ENCODE results near the gene PSME1. TPM values are rescaled to one million over a fixed set of nuclear protein-coding genes. Genes with fewer than 3 reads are reported as not detected.

The PSME1 gene
- total and polyA plus RNA-seq, 5 donors from 2014 or later, result 294 to 1,230 (median 825) TPM

Other genes with a start within 250 kb of the PSME1 start
Only the 30 nearest of the 31 such genes appear.
- 7.8 TPM for gene DHRS4, start 182.4 kb upstream of the PSME1 start, total RNA-seq
- gene DHRS4, start 182.4 kb upstream of the PSME1 start, polyA plus RNA-seq, result 10 to 100 TPM; 23.5 to 29.0 (median 24.6) TPM
- gene DHRS4L2, start 147.3 kb upstream of the PSME1 start, total RNA-seq, result 15.2 TPM
- 10 to 100 TPM; 13.4 to 22.0 (median 18.5) TPM for gene DHRS4L2, start 147.3 kb upstream of the PSME1 start, polyA plus RNA-seq
- 0.52 TPM for gene CARMIL3, start 84.2 kb upstream of the PSME1 start, total RNA-seq
- not detected for gene CARMIL3, start 84.2 kb upstream of the PSME1 start, polyA plus RNA-seq
- not detected for gene CPNE6, start 64.6 kb upstream of the PSME1 start, total RNA-seq
- gene CPNE6, start 64.6 kb upstream of the PSME1 start, polyA plus RNA-seq, result not detected
- 21.0 TPM for gene PCK2, start 41.9 kb upstream of the PSME1 start, total RNA-seq
- gene PCK2, start 41.9 kb upstream of the PSME1 start, polyA plus RNA-seq, result 10 to 100 TPM; 26.3 to 32.2 (median 27.8) TPM
- 97.8 TPM for gene DCAF11, start 21.4 kb upstream of the PSME1 start, total RNA-seq
- gene DCAF11, start 21.4 kb upstream of the PSME1 start, polyA plus RNA-seq, result 10 to 100 TPM; 73.4 to 95.7 (median 82.3) TPM
- gene NRL, start 21.2 kb upstream of the PSME1 start, total RNA-seq, result 2.8 TPM
- gene NRL, start 21.2 kb upstream of the PSME1 start, polyA plus RNA-seq, result 1 to 10 TPM; 1.9 to 2.9 (median 2.1) TPM
- 1.1 TPM for gene FITM1, start 5.5 kb upstream of the PSME1 start, total RNA-seq
- gene FITM1, start 5.5 kb upstream of the PSME1 start, polyA plus RNA-seq, result under 1 TPM in 3 of 4 donors, not detected in 1; 0.20 to 0.42 (median 0.24) TPM
- 11.7 TPM for gene EMC9, start 5.4 kb downstream of the PSME1 start, total RNA-seq
- gene EMC9, start 5.4 kb downstream of the PSME1 start, polyA plus RNA-seq, result 10 to 100 TPM; 10.7 to 22.5 (median 13.4) TPM
- gene PSME2, start 10.4 kb downstream of the PSME1 start, total RNA-seq, result 167 TPM
- 100 to 1,000 TPM; 346 to 603 (median 466) TPM for gene PSME2, start 10.4 kb downstream of the PSME1 start, polyA plus RNA-seq
- gene RNF31, start 11.3 kb downstream of the PSME1 start, total RNA-seq, result 82.4 TPM
- 10 to 100 TPM; 35.9 to 55.9 (median 41.1) TPM for gene RNF31, start 11.3 kb downstream of the PSME1 start, polyA plus RNA-seq
- gene IRF9, start 25.1 kb downstream of the PSME1 start, total RNA-seq, result 369 TPM
- gene IRF9, start 25.1 kb downstream of the PSME1 start, polyA plus RNA-seq, result 100 to 1,000 TPM; 105 to 157 (median 119) TPM
- 145 TPM for gene REC8, start 35.9 kb downstream of the PSME1 start, total RNA-seq
- gene REC8, start 35.9 kb downstream of the PSME1 start, polyA plus RNA-seq, result 10 to 100 TPM in 3 of 4 donors, 1 to 10 TPM in 1; 9.7 to 16.1 (median 12.0) TPM
- gene IPO4, start 52.6 kb downstream of the PSME1 start, total RNA-seq, result 33.7 TPM
- gene IPO4, start 52.6 kb downstream of the PSME1 start, polyA plus RNA-seq, result 10 to 100 TPM; 13.0 to 14.8 (median 14.1) TPM
- gene TM9SF1, start 59.2 kb downstream of the PSME1 start, total RNA-seq, result 20.0 TPM
- gene TM9SF1, start 59.2 kb downstream of the PSME1 start, polyA plus RNA-seq, result 10 to 100 TPM; 36.8 to 42.3 (median 40.0) TPM
- gene TSSK4, start 69.5 kb downstream of the PSME1 start, total RNA-seq, result 0.44 TPM
- 1 to 10 TPM in 3 of 4 donors, under 1 TPM in 1; 0.86 to 1.5 (median 1.2) TPM for gene TSSK4, start 69.5 kb downstream of the PSME1 start, polyA plus RNA-seq
- gene CHMP4A, start 77.3 kb downstream of the PSME1 start, total RNA-seq, result 108 TPM
- 100 to 1,000 TPM; 122 to 154 (median 142) TPM for gene CHMP4A, start 77.3 kb downstream of the PSME1 start, polyA plus RNA-seq
- gene MDP1, start 79.9 kb downstream of the PSME1 start, total RNA-seq, result 6.0 TPM
- 10 to 100 TPM; 29.0 to 52.6 (median 35.6) TPM for gene MDP1, start 79.9 kb downstream of the PSME1 start, polyA plus RNA-seq
- gene NEDD8, start 96.2 kb downstream of the PSME1 start, total RNA-seq, result 89.1 TPM
- 100 to 1,000 TPM; 334 to 440 (median 349) TPM for gene NEDD8, start 96.2 kb downstream of the PSME1 start, polyA plus RNA-seq
- 49.0 TPM for gene GMPR2, start 96.7 kb downstream of the PSME1 start, total RNA-seq
- 100 to 1,000 TPM in 3 of 4 donors, 10 to 100 TPM in 1; 95.5 to 117 (median 112) TPM for gene GMPR2, start 96.7 kb downstream of the PSME1 start, polyA plus RNA-seq
- 169 TPM for gene TINF2, start 106.4 kb downstream of the PSME1 start, total RNA-seq
- gene TINF2, start 106.4 kb downstream of the PSME1 start, polyA plus RNA-seq, result 100 to 1,000 TPM; 216 to 242 (median 223) TPM
- gene TGM1, start 127.0 kb downstream of the PSME1 start, total RNA-seq, result 4.0 TPM
- gene TGM1, start 127.0 kb downstream of the PSME1 start, polyA plus RNA-seq, result not detected
- 78.6 TPM for gene RABGGTA, start 135.4 kb downstream of the PSME1 start, total RNA-seq
- 10 to 100 TPM; 25.1 to 40.4 (median 30.3) TPM for gene RABGGTA, start 135.4 kb downstream of the PSME1 start, polyA plus RNA-seq
- gene DHRS1, start 163.6 kb downstream of the PSME1 start, total RNA-seq, result 41.2 TPM
- 10 to 100 TPM; 21.7 to 48.5 (median 31.9) TPM for gene DHRS1, start 163.6 kb downstream of the PSME1 start, polyA plus RNA-seq
- gene NOP9, start 163.7 kb downstream of the PSME1 start, total RNA-seq, result 30.0 TPM
- gene NOP9, start 163.7 kb downstream of the PSME1 start, polyA plus RNA-seq, result 1 to 10 TPM; 1.3 to 2.5 (median 1.8) TPM
- 13.2 TPM for gene CIDEB, start 171.8 kb downstream of the PSME1 start, total RNA-seq
- 10 to 100 TPM in 2 of 4 donors, 1 to 10 TPM in 2; 8.9 to 13.6 (median 9.7) TPM for gene CIDEB, start 171.8 kb downstream of the PSME1 start, polyA plus RNA-seq
- 18.1 TPM for gene LTB4R2, start 173.9 kb downstream of the PSME1 start, total RNA-seq
- 1 to 10 TPM in 3 of 4 donors, under 1 TPM in 1; 1.00 to 2.2 (median 1.7) TPM for gene LTB4R2, start 173.9 kb downstream of the PSME1 start, polyA plus RNA-seq
- 17.5 TPM for gene LTB4R, start 175.3 kb downstream of the PSME1 start, total RNA-seq
- gene LTB4R, start 175.3 kb downstream of the PSME1 start, polyA plus RNA-seq, result 1 to 10 TPM; 3.5 to 7.8 (median 6.3) TPM
- 10.7 TPM for gene ADCY4, start 198.9 kb downstream of the PSME1 start, total RNA-seq
- under 1 TPM in 2 of 4 donors, not detected in 2; 0.32 to 0.39 TPM for gene ADCY4, start 198.9 kb downstream of the PSME1 start, polyA plus RNA-seq
- gene RIPK3, start 203.8 kb downstream of the PSME1 start, total RNA-seq, result 41.2 TPM
- gene RIPK3, start 203.8 kb downstream of the PSME1 start, polyA plus RNA-seq, result 10 to 100 TPM; 14.9 to 24.6 (median 19.4) TPM

Measured in CD4-positive, CD25-positive, alpha-beta regulatory T cell (primary cell).